Measurements from ENCODE around the gene RNF227.

Gene RNF227

DNA sequence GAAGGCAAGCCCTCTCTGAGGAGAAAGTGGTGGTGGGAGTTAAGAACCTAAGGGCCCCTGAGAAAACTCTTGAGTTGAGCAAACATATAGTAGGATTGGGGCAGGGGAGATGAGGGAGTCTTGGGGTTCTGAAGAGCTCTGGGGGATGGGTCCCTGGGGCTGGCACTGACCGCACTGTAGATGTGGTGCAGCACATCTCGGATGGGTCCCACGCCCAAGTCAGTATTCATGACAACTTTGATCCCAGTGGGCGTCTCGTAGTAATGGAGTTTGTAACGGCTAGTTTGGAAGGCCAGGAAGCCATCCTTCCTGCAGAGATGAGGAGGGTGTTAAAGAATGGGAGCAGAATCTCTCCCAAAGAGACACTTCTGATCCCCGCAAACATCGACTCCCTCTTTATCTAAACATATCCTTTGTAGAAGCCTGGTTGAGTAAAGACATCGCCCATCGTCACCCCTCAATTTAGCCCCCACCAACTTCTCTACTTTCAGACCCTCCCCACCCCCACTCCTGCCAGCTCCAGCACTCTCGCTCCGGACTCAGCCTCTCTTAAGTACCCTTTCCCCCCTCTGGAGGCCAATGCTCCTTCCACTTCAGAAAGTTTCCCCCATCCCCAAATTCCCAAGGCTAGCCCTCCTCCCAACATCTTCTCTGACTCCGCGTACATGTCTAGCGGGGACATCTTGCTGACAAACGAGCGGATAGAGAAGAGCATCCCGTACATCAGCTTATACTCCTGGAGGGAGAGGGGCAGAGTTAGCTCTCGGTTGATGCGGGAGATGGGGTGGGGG, 14.9 kb upstream of the RNF227 start:
- no peak for DNase-seq (ENCODE audit: low spot score)

DNA sequence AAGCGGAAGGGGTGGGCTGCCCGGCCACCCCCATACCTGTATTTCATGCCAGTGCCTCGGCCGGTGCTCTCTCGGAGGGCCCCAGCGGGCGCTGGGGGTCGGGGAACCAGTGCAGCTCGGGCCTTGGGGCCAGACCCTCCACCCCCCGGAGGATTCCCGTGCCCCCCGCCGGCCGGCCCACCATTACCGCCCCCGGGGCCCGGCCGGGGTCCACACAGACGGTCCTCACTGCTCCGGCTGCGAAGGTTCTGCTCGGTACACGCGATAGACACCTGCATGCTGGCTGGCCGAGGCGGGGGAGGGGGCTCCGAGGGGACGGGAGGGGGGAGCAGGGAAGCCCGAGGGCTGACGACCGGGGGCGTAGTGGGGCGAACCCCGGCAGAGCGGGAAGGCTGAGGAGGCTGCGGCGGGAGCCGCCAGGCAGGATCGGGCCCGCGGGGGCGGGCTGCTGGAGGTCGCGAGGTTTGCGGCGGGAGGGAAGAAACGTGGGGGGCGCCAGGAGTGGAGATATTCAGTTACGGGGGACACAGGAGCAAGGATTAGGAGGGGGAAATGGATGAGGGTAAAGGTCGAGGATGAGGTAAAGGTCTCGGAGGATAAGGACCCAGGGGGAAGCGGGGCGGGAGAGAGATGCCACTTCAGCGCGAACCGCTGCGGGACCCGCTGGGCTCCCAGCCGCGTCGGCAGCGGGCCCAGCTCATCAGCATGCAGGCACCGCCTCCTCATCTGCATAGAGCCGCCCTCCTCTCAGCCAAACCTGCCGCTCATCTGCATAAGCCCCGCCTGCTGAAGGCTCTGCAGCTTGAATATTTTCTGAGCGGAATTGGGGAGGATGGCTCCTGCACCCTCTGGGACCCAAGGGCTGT, 13.3 kb upstream of the RNF227 start, which contains the start of gene KCNAB3:
Gene KCNAB3 (minus strand): TSS at position 699 of the 866 bp plus-strand sequence. CDS start 421 bp downstream, at position 278.
- no peak for DNase-seq (ENCODE audit: low spot score)

DNA sequence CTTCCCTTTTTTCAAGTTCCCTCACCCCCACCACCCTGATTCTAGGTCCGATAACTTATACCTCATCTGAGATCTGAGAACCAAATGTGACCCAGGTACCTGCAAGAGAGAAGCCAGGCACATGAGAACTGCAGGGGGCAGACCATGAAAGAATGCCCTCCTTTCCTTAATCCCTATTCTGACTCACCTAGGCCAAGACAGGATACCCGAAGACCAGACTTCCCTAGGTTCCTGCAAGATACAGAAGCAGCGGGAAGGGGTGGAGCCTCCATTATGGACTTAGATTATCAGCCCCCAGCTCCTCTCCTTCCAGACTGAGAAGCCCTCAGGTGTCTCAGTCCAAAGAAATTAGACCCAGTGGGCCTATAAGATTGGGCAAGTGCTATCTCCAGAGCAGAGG, 11.5 kb upstream of the RNF227 start:
- DNase-seq (ENCODE audit: low spot score), result no peak

DNA sequence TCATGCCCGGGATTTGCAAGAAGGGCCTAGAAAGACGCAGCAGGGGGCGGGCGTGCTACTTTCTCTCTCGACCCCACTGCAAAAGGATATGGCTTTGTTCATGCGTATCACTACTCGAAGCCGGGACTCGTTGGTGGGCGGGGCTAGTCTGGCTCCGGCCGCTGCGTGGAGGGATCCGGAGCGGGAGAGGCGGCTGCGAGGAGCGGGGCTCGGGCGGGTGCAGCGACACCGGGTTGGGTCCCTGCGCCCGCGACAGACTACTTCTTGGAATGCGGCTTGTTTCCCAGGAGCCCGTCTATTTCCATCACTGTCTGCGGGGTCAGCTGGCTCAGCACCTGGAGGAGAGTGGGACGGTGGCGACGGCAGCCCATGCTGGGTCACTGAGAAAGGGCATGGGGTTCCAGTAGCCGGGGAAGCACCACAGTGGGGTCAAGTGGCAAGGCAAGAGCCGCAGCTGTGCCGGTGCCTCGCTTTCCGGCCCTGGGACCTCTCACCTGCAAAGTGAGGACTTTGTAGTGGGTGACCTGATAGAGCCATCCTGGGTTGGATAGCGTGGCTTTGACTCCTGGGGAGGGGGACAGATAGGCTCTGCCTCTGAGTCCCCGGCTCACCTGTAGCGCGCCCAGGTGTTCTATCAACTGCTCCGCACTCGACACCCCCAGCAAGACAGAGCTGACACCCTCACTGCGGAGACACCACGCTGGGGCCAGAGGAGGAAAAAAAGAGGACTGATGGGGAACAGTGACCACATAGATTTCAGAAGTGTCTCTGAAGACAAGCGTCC, 6.9 kb upstream of the RNF227 start:
- peak; percentile 61 for DNase-seq (ENCODE audit: low spot score)

DNA sequence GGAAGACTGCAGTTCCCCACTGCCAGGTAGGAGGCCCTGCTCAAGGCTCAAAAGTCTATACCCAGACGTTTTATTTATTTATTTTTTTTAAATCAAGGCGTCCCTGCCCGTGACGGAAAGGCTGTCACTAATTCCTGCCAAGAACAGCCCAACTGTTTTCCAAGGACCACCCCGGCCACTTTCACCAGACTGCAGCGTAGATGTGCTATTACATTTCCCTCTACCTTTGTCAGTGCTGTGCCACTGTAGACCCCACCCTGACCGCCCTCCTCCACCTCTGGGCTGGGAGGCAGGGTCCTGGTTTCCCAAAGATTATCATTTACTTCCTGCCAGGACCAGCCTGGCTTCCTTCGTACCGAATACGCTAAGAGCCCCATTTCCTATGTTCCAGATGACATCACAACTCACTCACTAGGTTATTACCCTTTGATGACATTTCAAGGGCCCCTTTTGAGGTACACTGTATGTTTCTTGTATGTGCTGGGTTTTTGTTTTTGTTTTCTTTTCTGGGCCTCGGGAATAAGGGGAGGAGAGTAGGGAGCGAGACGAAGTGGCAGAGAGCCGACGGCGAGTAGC, 6.3 kb upstream of the RNF227 start:
- no peak for DNase-seq (ENCODE audit: low spot score)

DNA sequence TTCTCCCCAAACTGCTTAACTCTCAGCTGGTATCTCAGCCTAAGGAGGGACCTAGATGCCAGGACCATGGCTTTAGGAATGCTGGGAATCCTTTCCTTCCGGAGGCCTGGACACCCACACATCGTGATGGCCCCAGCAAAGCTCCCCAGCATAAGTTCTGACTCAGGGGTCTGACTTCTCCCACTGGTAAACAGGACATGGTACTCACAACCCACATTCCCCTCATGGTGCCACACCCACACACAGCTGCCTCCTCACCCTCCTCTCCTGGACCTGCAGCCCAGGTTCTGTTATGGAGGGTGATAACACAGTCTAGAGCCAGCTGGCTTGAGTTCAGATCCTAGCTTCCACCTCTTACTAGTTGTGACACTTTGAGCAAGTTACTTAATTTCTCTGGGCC, 719 bp upstream of the RNF227 start:
- no peak for DNase-seq (ENCODE audit: low spot score)

DNA sequence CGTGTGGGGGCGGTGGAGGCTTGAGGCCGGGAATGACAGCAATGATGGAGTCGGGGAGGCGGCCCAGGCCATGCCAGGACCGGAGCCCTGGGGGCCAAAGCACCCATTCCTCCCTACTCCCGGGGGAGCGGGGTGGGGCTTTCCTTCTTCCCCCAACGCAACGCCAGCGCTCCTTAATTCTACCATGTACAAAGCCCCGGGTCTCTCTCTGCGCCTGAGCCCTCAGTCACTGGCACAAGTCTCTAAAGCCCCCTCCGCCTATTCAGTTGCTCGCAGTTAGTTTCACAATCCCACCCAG, 245 bp upstream of the RNF227 start:
- DNase-seq (ENCODE audit: low spot score), result no peak

DNA sequence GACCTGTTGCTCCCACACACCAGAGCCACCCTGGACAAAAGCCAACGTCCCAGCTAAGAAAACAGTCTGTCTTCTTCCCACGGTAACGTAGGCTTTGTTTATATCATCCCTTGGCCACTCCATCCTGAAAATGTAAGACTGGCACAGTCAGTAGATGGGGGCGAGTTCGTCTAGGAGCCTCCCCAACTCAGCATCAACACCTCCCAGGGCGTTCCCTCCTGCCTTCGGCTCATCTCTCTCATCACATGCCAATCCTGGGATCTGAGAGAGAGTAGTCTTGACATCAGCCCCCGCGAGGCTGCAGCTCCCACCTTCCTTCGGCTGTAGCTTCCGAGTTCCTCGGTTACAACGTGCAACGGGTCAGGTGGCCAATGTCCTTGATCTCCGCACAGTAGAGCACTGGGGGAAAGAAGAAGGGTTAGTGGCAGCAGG, 894 bp downstream of the RNF227 start:
- DNase-seq (ENCODE audit: low spot score), result no peak

DNA sequence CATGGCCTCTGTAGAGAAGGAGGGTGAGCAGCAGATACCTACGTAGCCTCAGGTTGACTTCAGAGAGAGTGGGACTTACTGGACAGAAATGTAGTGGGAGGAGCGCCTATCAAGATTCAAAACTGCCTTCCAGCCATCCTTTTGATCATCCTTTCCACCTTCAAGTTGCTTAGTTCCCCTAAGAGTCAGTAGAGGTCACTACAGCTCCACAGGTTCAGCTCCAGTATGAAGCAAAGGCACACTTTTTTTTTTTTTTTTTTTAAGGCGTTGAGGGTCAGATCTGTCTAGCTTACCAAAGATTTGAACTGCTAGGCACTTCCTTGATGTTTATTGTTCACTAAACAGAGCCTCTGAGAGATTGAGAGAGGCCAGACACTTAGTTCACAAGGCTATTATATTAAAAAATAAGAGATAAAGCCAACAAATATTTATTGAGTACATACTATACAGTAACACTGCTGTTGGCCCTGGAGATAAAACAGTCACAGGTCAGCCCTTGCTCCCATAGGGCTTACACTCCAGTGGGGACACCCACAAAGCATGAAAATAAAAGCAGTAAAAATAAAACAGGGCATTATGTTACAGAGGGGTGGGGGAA, 3.1 kb downstream of the RNF227 start:
- peak; percentile 80 for DNase-seq (ENCODE audit: low spot score)

DNA sequence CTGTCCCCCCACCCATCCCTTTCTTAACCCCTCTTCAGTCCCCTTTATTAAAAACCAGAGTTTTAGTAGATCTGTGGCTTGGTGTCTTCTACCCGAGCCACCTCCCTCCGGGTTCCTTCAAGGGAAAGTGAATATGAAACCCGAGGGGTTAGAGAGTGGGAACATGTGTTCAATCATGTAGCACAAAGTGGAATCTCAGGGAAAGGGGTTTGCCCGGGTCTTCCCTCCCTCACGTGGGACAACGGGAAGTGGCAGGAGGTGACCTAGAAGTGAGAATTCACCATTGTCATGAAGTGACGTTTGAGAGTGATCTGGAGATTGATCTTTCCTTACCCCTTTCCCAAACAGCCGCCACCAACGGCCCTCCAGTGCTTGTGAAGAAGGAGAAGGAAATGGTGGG, 5.0 kb downstream of the RNF227 start:
- DNase-seq (ENCODE audit: low spot score), result no peak

DNA sequence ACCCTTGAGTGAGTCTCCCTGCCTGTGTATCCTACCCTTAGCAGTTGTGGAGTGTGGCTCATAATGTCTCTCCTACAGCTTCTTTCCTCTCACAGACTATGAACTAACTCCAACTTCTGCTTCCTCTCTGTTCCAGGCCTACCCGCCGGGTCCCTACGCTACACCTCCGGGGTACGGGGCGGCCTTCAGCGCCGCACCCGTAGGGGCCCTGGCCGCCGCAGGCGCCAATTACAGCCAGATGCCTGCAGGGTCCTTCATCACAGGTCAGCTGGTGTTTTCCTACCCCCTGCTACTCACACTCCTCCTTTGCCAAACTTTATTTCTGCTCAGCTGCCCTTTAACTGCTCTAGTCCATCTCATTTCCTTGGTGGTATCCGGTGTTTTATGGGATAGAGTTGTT, 5.4 kb downstream of the RNF227 start:
- no peak for DNase-seq (ENCODE audit: low spot score)

DNA sequence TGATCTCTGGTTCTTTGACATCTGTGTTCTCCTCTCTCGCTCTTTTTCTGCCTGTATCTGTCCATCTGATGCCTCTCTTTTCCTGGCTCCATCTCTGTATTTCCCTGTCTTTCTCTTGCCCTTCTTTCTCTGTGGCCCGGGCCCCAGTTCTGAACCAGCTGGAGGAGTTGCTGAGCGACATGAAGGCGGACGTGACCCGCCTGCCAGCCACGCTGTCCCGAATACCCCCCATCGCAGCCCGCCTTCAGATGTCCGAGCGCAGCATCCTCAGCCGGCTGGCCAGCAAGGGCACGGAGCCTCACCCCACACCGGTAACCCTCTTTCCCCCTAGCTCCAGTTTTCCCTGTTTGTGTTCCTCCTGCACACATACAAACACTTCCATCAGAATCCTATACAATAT, 5.8 kb downstream of the RNF227 start:
- no peak for DNase-seq (ENCODE audit: low spot score)

DNA sequence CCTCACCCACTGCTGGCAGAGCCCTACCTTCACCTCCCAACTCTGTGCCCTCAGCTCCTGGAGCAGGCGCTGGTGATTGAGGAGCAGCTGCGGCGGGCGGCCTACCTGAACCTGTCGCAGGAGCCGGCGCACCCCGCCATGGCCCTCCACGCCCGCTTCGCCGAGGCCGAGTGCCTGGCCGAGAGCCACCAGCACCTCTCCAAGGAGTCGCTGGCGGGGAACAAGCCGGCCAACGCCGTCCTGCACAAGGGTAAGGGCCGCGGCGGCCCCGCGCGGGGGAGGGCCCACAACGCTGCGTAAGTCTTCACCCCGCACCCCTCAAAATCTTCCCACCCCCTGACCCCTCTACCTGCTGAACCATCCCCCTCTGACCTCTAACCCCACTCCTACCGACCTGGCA, 7.0 kb downstream of the RNF227 start:
- DNase-seq (ENCODE audit: low spot score), result no peak

DNA sequence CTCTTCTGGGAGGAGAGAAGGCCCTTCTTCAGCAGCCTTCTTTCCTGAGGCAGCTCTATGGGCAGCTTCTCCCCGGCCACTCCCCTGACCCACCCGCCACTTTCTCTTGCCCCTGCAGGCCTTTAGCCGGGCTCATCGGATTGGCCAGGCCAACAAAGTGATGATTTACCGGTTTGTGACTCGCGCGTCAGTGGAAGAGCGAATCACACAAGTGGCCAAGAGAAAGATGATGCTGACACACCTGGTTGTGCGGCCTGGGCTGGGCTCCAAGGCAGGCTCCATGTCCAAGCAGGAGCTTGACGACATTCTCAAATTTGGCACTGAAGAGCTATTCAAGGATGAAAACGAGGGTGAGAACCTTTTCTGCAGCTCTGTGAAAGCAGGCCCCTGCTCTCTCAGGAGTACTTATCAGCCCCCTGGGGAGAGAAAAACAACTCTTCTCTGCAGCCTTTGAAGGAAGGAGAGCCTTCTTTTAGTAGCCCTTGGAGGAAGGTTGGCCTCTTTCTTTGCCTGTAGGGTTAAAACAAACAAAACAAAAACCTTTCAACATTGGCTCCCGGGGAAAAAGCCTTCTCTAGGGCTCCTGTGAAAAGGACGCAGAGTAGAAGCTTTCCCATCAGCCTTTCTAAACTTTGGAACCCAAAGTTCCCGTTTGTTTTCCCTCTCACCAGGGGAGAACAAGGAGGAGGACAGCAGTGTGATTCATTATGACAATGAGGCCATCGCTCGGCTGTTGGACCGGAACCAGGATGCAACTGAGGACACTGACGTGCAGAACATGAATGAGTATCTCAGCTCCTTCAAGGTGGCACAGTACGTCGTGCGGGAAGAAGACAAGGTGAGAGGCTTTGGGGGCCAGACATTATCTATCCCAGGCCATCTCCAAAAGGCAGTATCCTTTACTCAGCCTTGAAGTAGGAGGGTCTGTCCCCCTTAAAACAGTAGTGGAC, 12.7 kb downstream of the RNF227 start:
- no peak for DNase-seq (ENCODE audit: low spot score)

DNA sequence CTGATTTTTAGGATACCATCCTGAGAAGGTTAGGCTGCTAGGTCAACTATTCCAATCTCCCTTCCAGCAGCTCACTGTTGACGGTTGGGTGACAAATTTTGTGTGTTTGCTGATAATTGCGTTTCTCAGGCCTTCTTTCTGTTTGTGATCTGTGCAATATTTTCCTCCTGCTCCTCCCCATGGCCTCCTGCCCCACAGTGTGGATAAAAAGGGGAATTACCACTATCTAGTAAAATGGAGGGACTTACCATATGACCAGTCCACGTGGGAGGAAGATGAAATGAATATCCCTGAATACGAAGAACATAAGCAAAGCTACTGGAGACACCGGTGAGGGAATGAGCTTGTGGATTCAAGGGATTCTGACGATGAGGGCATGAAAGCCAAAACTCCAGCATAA, 18.3 kb downstream of the RNF227 start:
- peak; percentile 11 for DNase-seq (ENCODE audit: low spot score)

DNA sequence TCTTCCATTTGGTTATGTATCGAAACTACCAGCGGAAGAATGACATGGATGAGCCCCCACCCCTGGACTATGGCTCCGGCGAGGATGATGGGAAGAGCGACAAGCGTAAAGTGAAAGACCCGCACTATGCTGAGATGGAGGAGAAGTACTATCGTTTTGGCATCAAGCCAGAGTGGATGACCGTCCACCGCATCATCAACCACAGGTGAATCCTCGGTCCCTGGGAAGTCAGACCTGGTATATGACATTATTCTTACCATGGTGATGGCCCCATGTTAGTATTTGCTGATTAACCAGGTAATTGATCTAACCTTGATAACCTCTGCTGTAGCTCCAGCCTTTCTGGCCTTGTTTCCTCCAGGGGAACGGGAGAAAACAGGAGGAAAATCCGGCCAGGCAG, 19.0 kb downstream of the RNF227 start:
- DNase-seq (ENCODE audit: low spot score), result peak; percentile 56

DNA sequence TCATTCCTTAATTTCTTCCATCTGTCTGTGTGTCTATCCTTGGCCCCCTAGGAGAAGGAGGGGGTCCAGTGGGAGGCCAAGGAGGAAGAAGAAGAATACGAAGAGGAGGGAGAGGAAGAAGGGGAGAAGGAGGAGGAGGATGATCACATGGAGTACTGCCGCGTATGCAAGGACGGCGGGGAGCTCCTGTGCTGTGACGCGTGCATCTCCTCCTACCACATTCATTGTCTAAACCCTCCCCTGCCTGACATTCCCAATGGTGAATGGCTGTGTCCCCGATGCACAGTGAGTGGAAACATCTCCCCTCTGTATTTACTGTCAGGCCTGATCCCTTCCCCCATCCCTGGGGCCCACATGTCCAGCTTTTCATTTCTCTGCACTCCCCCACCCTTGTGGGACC, 21.2 kb downstream of the RNF227 start:
- no peak for DNase-seq (ENCODE audit: low spot score)

DNA sequence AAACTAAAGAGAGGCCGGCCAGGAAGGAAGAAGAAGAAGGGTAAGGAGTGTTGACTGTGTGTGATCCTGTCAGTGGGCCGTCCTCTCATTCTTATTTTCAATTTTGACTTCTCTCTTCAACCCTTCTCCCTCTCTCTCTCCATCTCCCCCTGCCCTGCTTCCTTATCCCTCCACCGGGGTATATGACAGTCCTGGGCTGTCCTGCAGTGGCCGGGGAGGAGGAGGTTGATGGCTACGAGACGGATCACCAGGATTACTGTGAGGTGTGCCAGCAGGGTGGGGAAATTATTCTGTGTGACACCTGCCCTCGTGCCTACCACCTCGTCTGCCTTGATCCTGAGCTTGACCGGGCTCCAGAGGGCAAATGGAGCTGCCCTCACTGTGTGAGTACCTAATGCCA, 21.9 kb downstream of the RNF227 start:
- no peak for DNase-seq (ENCODE audit: low spot score)

DNA sequence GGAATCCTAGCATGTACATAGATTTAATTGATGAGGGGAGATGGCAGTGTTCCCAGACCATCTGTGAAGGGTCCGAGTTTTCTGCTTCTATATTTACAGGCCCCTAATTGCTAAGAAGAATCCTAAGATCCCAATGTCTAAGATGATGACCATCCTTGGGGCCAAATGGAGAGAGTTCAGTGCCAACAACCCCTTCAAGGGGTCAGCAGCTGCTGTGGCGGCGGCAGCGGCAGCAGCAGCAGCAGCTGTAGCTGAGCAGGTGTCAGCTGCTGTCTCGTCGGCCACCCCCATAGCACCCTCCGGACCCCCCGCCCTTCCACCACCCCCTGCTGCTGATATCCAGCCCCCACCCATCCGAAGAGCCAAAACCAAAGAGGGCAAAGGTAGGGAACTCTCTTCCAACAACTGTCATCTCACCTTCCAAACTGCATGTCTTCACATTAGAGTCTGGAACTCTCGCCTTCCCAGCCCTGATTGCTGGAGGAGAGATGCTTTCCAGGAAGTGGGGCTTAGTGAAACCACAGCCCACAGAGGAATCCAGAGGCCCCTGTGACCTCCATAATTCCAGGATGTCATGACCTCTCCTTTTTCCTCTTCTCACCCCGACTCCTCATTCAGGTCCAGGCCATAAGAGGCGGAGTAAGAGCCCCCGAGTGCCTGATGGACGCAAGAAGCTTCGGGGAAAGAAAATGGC, 22.8 kb downstream of the RNF227 start:
- no peak for DNase-seq (ENCODE audit: low spot score)

Data from kidney tubule cell (primary cell).